Superior temporal gyrus (tissue), 1 donor: Measurements from ENCODE around the gene APBA1.

ENCODE experiments used
- DNase-seq: peaks from one replicate; pipeline ENCODE4 v3.0.0-alpha.2; 2016; ENCODE audit errors: extremely low spot score

Gene APBA1

GRCh38 chr9:69657269-69657668 lies 14.9 kb downstream of the APBA1 start:
- no peak for DNase-seq

- no peak for DNase-seq
Observed at GRCh38 chr9:69655065-69655464, 17.1 kb downstream of the APBA1 start.

- DNase-seq: no peak
Observed at GRCh38 chr9:69653261-69653660, 18.9 kb downstream of the APBA1 start.

- DNase-seq: no peak
Observed at GRCh38 chr9:69649566-69650250, 22.5 kb downstream of the APBA1 start.

GRCh38 chr9:69647804-69648203 lies 24.4 kb downstream of the APBA1 start:
- DNase-seq: no peak

GRCh38 chr9:69646810-69647209 lies 25.4 kb downstream of the APBA1 start:
- DNase-seq: no peak

GRCh38 chr9:69645488-69645887 lies 26.7 kb downstream of the APBA1 start:
- peak; percentile 56 for DNase-seq

GRCh38 chr9:69643098-69643497 lies 29.1 kb downstream of the APBA1 start:
- DNase-seq: no peak

GRCh38 chr9:69637817-69638200 lies 34.4 kb downstream of the APBA1 start:
- no peak for DNase-seq

- DNase-seq: no peak
Observed at GRCh38 chr9:69637193-69637816, 34.9 kb downstream of the APBA1 start.

GRCh38 chr9:69633716-69634115 lies 38.5 kb downstream of the APBA1 start:
- DNase-seq: no peak

- DNase-seq: no peak
Observed at GRCh38 chr9:69632768-69633167, 39.4 kb downstream of the APBA1 start.

- DNase-seq: no peak
Observed at GRCh38 chr9:69627281-69627680, 44.9 kb downstream of the APBA1 start.

GRCh38 chr9:69623276-69623675 lies 48.9 kb downstream of the APBA1 start:
- no peak for DNase-seq

- DNase-seq: no peak
Observed at GRCh38 chr9:69622676-69623075, 49.5 kb downstream of the APBA1 start.

GRCh38 chr9:69621730-69622460 lies 50.3 kb downstream of the APBA1 start:
- DNase-seq: no peak

GRCh38 chr9:69620731-69621130 lies 51.4 kb downstream of the APBA1 start:
- DNase-seq: no peak

- DNase-seq: no peak
Observed at GRCh38 chr9:69619233-69619632, 52.9 kb downstream of the APBA1 start.

GRCh38 chr9:69617006-69617405 lies 55.2 kb downstream of the APBA1 start:
- DNase-seq: no peak

- no peak for DNase-seq
Observed at GRCh38 chr9:69615880-69616279, 56.3 kb downstream of the APBA1 start.

- DNase-seq: no peak
Observed at GRCh38 chr9:69611221-69611620, 61.0 kb downstream of the APBA1 start.

GRCh38 chr9:69609156-69609555 lies 63.0 kb downstream of the APBA1 start:
- DNase-seq: no peak

GRCh38 chr9:69606089-69606488 lies 66.1 kb downstream of the APBA1 start:
- DNase-seq: no peak
